HG03442 (cell line): ENCODE results near the gene ZNF222.

Experiments used
- ATAC-seq: cut with Tn5 transposase; IDR thresholded peaks from one replicate; pipeline ENCODE4 v1.9.1; 2021; ENCODE audit warnings: mild to moderate bottlenecking, moderate library complexity; ENCODE audit not compliant: unreplicated experiment

ZNF222 gene

GRCh38 chr19:44051650-44052402, 26.6 kb downstream of the ZNF222 start, which contains the start of gene ZNF223:
Gene ZNF223, plus strand, starts transcription at chr19:44052036. Its CDS starts 3,141 bp downstream, at chr19:44055177.
- no peak for ATAC-seq

- no peak for ATAC-seq
Measured at GRCh38 chr19:44055870-44056269, 30.7 kb downstream of the ZNF222 start.

GRCh38 chr19:44059229-44059628, 34.0 kb downstream of the ZNF222 start:
- no peak for ATAC-seq

GRCh38 chr19:44061038-44061437, 35.9 kb downstream of the ZNF222 start:
- ATAC-seq: no peak

- no peak for ATAC-seq
Measured at GRCh38 chr19:44066305-44066704, 41.1 kb downstream of the ZNF222 start.

- ATAC-seq: no peak
Measured at GRCh38 chr19:44069415-44069814, 44.2 kb downstream of the ZNF222 start.

GRCh38 chr19:44071824-44072542, 46.8 kb downstream of the ZNF222 start, which contains the start of gene ZNF284:
Gene ZNF284, plus strand, starts transcription at chr19:44072159. Its CDS starts 4,231 bp downstream, at chr19:44076390.
- peak; percentile 91 for ATAC-seq

GRCh38 chr19:44072543-44073401, 47.6 kb downstream of the ZNF222 start:
- no peak for ATAC-seq

- ATAC-seq: no peak
Measured at GRCh38 chr19:44076325-44076724, 51.1 kb downstream of the ZNF222 start.
